ENCODE data around the gene KIF5C. TPM values are rescaled to one million over a fixed set of nuclear protein-coding genes. Genes with fewer than 3 reads are reported as not detected.

KIF5C gene
- total and polyA plus RNA-seq, 5 donors: 0.86 to 3.3 (median 1.3) TPM

Other genes with a start within 250 kb of the KIF5C start
- 10 to 100 TPM; 23.5 to 27.8 (median 26.8) TPM for gene EPC2, start 230.5 kb upstream of the KIF5C start, total RNA-seq
- gene EPC2, start 230.5 kb upstream of the KIF5C start, polyA plus RNA-seq: 9.9 TPM
- not detected for gene LYPD6B, start 163.5 kb downstream of the KIF5C start, total RNA-seq
- gene LYPD6B, start 163.5 kb downstream of the KIF5C start, polyA plus RNA-seq: not detected